SK-N-MC (cell line): Measurements from ENCODE around the gene MYH13.

Experiments
- EZH2 ChIP-seq: fragments of 200-600 bp; sonication (generic); IDR thresholded peaks from one replicate; pipeline ENCODE4 v1.6.1; 2017; ENCODE audit warnings: antibody characterized with exemption
- POLR2AphosphoS5 ChIP-seq: IDR thresholded peaks from 2 replicates; pipeline ENCODE4 v1.6.1; 2012; ENCODE audit warnings: mild to moderate bottlenecking, low read depth, low read length, borderline replicate concordance

DNA sequence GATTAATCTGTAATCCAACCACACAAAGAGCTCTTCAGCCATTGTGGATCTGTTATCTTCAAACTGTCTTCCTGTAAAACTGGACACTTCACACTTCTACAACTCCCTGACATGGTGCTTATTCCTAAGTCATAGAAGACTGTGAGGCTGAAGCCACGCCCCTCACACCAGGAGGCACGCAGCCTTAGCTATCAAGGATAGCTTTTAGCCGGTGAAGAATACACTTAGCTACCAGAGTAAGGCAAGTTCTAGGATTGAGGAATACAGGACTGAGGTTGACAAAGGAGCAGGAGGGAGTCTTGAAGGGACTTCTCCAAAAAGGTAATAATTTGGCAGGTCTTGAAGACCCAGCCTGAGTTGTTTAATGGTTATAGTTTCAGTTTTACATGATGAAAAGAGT lies 94.6 kb downstream of the MYH13 start:
- no peak for TF ChIP-seq EZH2
- TF ChIP-seq POLR2AphosphoS5, result no peak
